Nephron (organoid): ENCODE measurements around the gene RPAP2.
"Not testable (repeated sequence)": the region's sequence is repeated elsewhere in the genome, so short reads cannot be mapped to it uniquely, and the experiment has no call there.

Experiments
- H3K27ac Mint-ChIP-seq, 3 experiments: 2 replicates each; pipeline ENCODE4 v1.8.0; 2020; ENCODE audit warnings: mixed read lengths in 3 of 3, mild to moderate bottlenecking in 2 of 3, moderate library complexity in 1 of 3
- H3K27me3 Mint-ChIP-seq: 2 replicates; pipeline ENCODE4 v1.8.0; 2021; ENCODE audit warnings: low read depth, mild to moderate bottlenecking, moderate library complexity, mixed read lengths
- H3K36me3 Mint-ChIP-seq: 2 replicates; pipeline ENCODE4 v1.8.0; 2020; ENCODE audit warnings: low read depth, mixed read lengths
- H3K4me1 Mint-ChIP-seq: 2 replicates; pipeline ENCODE4 v1.8.0; 2020; ENCODE audit warnings: mixed read lengths
- H3K4me3 Mint-ChIP-seq, 3 experiments: 2 replicates each; pipeline ENCODE4 v1.8.0; 2020; ENCODE audit warnings: mild to moderate bottlenecking in 3 of 3, mixed read lengths in 3 of 3, moderate library complexity in 2 of 3
- H3K9me3 Mint-ChIP-seq: 2 replicates; pipeline ENCODE4 v1.8.0; 2020; ENCODE audit warnings: mixed read lengths
- TF ChIP-seq, protein P1 (sequence below), 3 experiments: fragments of 200-600 bp; sonication (generic); IDR thresholded peaks; one replicate each; pipeline ENCODE4 v1.5.0; 2021; ENCODE audit warnings: antibody characterized with exemption in 3 of 3; ENCODE audit not compliant: unreplicated experiment in 3 of 3

The RPAP2 gene

DNA sequence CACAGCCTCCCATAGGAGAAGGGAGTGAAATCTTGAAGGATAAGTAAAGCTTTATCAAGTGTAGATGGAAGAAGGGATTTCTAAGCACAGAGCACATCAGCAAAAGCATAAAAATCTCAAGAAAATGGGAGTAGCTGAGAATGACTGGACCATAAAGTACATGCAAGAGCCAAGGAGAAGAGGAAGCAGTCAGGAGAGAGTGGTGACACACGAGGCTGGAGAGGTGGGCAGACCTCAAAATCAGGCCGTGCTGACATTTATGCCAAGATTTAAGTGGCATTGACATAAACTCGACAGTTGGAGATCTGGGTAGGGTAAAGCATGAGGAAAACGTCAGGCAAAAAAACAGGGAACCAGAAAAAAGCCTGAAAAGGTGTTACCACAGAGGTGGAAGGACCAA, 125.5 kb downstream of the RPAP2 start:
- no peak overlapping the region for H3K27ac Mint-ChIP-seq
- H3K36me3 Mint-ChIP-seq = no peaks in the 10 kb centered on the region
- no peaks in the 10 kb centered on the region for H3K4me1 Mint-ChIP-seq
- no peak overlapping the region for H3K4me3 Mint-ChIP-seq
- H3K9me3 Mint-ChIP-seq = no peaks in the 10 kb centered on the region
- no peaks in the 10 kb centered on the region for H3K27me3 Mint-ChIP-seq
- TF ChIP-seq, protein P1, sequence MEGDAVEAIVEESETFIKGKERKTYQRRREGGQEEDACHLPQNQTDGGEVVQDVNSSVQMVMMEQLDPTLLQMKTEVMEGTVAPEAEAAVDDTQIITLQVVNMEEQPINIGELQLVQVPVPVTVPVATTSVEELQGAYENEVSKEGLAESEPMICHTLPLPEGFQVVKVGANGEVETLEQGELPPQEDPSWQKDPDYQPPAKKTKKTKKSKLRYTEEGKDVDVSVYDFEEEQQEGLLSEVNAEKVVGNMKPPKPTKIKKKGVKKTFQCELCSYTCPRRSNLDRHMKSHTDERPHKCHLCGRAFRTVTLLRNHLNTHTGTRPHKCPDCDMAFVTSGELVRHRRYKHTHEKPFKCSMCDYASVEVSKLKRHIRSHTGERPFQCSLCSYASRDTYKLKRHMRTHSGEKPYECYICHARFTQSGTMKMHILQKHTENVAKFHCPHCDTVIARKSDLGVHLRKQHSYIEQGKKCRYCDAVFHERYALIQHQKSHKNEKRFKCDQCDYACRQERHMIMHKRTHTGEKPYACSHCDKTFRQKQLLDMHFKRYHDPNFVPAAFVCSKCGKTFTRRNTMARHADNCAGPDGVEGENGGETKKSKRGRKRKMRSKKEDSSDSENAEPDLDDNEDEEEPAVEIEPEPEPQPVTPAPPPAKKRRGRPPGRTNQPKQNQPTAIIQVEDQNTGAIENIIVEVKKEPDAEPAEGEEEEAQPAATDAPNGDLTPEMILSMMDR (IDR thresholded peaks at IDR 0.05; ENCODE audit: unreplicated experiment in 3 of 3) = no peak

DNA sequence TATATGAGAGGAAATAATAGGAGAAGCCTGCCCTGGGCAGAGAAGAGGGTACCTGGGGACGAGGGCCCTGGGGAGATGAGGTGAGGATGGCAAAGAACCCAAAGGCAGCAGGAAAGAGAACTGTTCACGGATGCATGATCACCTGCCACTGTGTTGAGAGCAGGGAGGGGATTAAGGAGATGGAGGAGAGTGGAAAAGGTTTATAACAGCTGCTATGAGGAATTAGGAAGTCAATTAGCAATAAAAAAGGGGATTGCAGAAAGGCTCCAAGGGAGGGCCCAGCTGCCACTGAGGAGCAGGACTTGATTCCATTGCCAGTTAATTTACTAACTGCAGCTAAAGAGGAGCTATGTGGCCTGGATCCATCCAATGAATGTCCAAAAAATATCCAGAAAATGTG, 126.8 kb downstream of the RPAP2 start:
- no peak overlapping the region for H3K27ac Mint-ChIP-seq
- H3K4me3 Mint-ChIP-seq = no peak overlapping the region

DNA sequence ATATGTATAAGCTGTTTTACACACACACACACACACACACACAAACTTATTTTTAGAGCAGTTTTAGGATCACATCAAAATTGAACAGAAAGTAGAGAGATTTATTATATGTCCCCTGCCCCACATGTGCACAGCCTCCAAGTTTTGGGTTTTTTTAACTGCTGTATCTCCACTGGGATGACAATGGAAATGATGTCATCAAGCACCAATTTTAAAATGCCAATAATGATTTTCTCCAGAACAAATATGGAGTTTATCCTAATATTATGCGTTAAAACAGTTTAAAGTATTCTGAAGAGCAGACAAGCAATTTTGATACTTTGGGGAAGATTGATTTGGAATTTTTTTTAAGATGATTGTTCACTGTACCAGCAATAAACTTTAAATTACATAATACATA, 131.2 kb downstream of the RPAP2 start:
- no peak overlapping the region for H3K27ac Mint-ChIP-seq
- H3K36me3 Mint-ChIP-seq = no peaks in the 10 kb centered on the region
- H3K9me3 Mint-ChIP-seq = peaks cover 13% of the 10 kb centered on the region
- TF ChIP-seq, protein P1 (IDR thresholded peaks at IDR 0.05; ENCODE audit: unreplicated experiment in 3 of 3) = no peak
- no peaks in the 10 kb centered on the region for H3K27me3 Mint-ChIP-seq
- no peaks in the 10 kb centered on the region for H3K4me1 Mint-ChIP-seq
- no peak overlapping the region for H3K4me3 Mint-ChIP-seq

More for the DNA sequence above, 126.8 kb downstream of the RPAP2 start:
- H3K27me3 Mint-ChIP-seq = no peaks in the 10 kb centered on the region
- TF ChIP-seq, protein P1 (IDR thresholded peaks at IDR 0.05; ENCODE audit: unreplicated experiment in 3 of 3) = no peak
- H3K4me1 Mint-ChIP-seq = no peaks in the 10 kb centered on the region
- H3K36me3 Mint-ChIP-seq = no peaks in the 10 kb centered on the region
- H3K9me3 Mint-ChIP-seq = no peaks in the 10 kb centered on the region

DNA sequence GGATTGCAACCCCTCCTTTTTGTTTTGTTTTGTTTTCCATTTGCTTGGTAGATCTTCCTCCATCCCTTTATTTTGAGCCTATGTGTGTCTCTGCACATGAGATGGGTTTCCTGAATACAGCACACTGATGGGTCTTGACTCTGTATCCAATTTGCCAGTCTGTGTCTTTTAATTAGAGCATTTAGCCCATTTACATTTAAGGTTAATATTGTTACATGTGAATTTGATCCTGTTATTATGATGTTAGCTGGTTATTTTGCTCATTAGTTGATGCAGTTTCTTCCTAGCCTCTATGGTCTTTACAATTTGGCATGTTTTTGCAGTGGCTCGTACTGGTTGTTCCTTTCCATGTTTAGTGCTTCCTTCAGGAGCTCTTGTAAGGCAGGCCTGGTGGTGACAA, 135.7 kb downstream of the RPAP2 start:
- H3K36me3 Mint-ChIP-seq, H3K27ac Mint-ChIP-seq, H3K4me1 Mint-ChIP-seq, H3K27me3 Mint-ChIP-seq, H3K4me3 Mint-ChIP-seq: not testable (repeated sequence)
- peaks cover 17% of the 10 kb centered on the region for H3K9me3 Mint-ChIP-seq

DNA sequence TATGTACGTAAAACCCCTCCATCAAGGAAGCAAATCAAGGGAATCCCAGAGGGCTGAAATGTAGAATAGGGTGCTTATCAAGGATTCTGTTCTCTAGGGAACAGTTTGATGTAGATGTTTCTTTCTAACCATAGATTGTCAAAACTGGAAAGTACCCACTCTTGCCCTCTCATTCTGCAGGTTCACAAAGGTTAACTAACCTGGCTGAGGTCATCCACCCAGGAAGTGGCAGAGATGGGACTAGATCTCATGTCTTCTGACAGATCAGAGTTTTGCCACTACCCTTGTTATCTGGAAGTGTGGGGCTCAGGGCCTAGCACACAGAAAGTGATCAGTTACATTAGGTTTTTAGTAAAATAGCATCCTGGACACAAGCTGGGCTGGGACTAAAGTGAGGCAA, 140.4 kb downstream of the RPAP2 start:
- Mint-ChIP-seq H3K27me3 (no peaks in the 10 kb centered on the region), H3K4me3 (no peak overlapping the region), H3K27ac (no peak overlapping the region), H3K36me3 (no peaks in the 10 kb centered on the region), H3K9me3 (peaks cover 6% of the 10 kb centered on the region), H3K4me1 (no peaks in the 10 kb centered on the region)
- TF ChIP-seq, protein P1 (IDR thresholded peaks at IDR 0.05; ENCODE audit: unreplicated experiment in 3 of 3) = no peak

DNA sequence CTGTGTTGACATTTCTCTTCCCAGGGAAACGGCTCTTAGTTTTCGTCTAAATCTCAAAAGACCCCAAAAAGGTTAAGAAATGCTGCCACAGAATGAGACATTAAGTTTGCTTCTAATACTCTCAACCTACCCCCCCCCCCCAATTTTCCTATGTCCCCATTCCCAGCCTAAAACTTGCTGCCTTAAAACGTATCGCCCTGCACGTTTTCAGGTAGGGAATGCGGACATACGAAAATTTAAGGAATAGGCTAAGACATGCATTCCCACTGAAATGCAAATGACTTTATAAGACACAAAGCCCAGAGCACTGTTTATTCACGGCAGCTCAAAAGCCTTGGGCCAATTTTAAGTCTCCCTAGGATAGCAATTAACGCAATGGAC, 142.4 kb downstream of the RPAP2 start:
- TF ChIP-seq, protein P1 (IDR thresholded peaks at IDR 0.05; ENCODE audit: unreplicated experiment in 3 of 3) = no peak
- H3K4me3 Mint-ChIP-seq = no peak overlapping the region
- H3K27me3 Mint-ChIP-seq = no peaks in the 10 kb centered on the region
- no peaks in the 10 kb centered on the region for H3K4me1 Mint-ChIP-seq
- no peak overlapping the region for H3K27ac Mint-ChIP-seq
- H3K9me3 Mint-ChIP-seq = no peaks in the 10 kb centered on the region
- H3K36me3 Mint-ChIP-seq = no peaks in the 10 kb centered on the region
